ENCODE data around the gene AKR1D1. TPM values are rescaled to one million over a fixed set of nuclear protein-coding genes. Genes with fewer than 3 reads are reported as not detected.

The AKR1D1 gene
- total and polyA plus RNA-seq, 2 donors (not counting 1 experiment from before 2014, with no cell fraction given) = not detected

- Histone ChIP-seq H4K20me1 (ENCODE audit: control insufficient read depth, insufficient read depth, low read length, poor library complexity, severe bottlenecking) (no peaks in the 10 kb centered on the region), H3K36me3 (replicated peaks in 1 of 2; ENCODE audit: control extremely low read depth in 1 of 2, control insufficient read depth in 1 of 2, extremely low read depth in 1 of 2, insufficient read depth in 2 of 2, low read length in 1 of 2) (no peaks in the 10 kb centered on the region), H3K4me3 (ENCODE audit: control extremely low read depth in 1 of 5, extremely low read depth in 1 of 5, insufficient read depth in 1 of 5, low read depth in 2 of 5, low read length in 4 of 5) (no peak overlapping the region), H3K4me1 (ENCODE audit: control insufficient read depth in 2 of 2, insufficient read depth in 2 of 2, low read length in 2 of 2) (peaks cover 0 to 9% of the 10 kb centered on the region in 2 donors), H3K4me2 (replicated peaks; ENCODE audit: low read depth, low read length, poor library complexity, severe bottlenecking) (no peak overlapping the region), H3K27ac (ENCODE audit: low read length in 2 of 2) (no peak overlapping the region), H3K79me2 (ENCODE audit: control insufficient read depth, insufficient read depth, low read length) (no peaks in the 10 kb centered on the region), H2AFZ (ENCODE audit: insufficient read depth, low read depth, low read length, poor library complexity, severe bottlenecking) (no peak overlapping the region), H3K27me3 (replicated peaks in 1 of 4; ENCODE audit: control extremely low read depth in 1 of 4, control insufficient read depth in 3 of 4, insufficient read depth in 4 of 4, low read length in 3 of 4) (no peaks in the 10 kb centered on the region), H3K9me3 (ENCODE audit: control extremely low read depth in 1 of 3, control insufficient read depth in 2 of 3, insufficient read depth in 1 of 3, low read length in 2 of 3) (peaks cover 0 to 10% (median 0%) of the 10 kb centered on the region in 3 donors), H3K9ac (ENCODE audit: low read length) (no peak overlapping the region)
- H3K27me3 Mint-ChIP-seq = no peaks in the 10 kb centered on the region
- ATAC-seq (ENCODE audit: low read depth) (no peak), DNase-seq (no peak)
- intact Hi-C loops (cut with micrococcal nuclease) = no loop called here
- CTCF ChIA-PET = no interaction called here
- H3K4me3 Mint-ChIP-seq = no peak overlapping the region
- no peak overlapping the region for H3K27ac Mint-ChIP-seq
- 90% methylated on average over 3 of the region's 3 CpGs for WGBS (ENCODE audit: insufficient coverage)
- H3K9me3 Mint-ChIP-seq (ENCODE audit: insufficient read depth) = no peaks in the 10 kb centered on the region
- POLR2A ChIA-PET = no interaction called here
- TF ChIP-seq EZH2 (IDR thresholded peaks at IDR 0.05; ENCODE audit: borderline replicate concordance, insufficient read depth, low read depth, low read length, poor library complexity, severe bottlenecking) (no peak), CTCF (IDR thresholded peaks at IDR 0.05) (no peak)
- peaks cover 7% of the 10 kb centered on the region for H3K4me1 Mint-ChIP-seq
Measured at GRCh38 chr7:138129551-138130165, 53.4 kb downstream of the AKR1D1 start.

- H3K27me3 Mint-ChIP-seq = peaks cover 3% of the 10 kb centered on the region
- no peak overlapping the region for H3K4me2 ChIP-seq (replicated peaks; ENCODE audit: low read depth, low read length, poor library complexity, severe bottlenecking)
- WGBS (ENCODE audit: insufficient coverage) = no CpG with 5 or more reads among the region's 2 CpGs
- no peak overlapping the region for H3K27ac Mint-ChIP-seq
- DNase-seq (no peak), ATAC-seq (ENCODE audit: low read depth) (no peak)
- CTCF ChIA-PET = no interaction called here
- H3K9me3 Mint-ChIP-seq (ENCODE audit: insufficient read depth) = no peaks in the 10 kb centered on the region
- H4K20me1 ChIP-seq (ENCODE audit: control insufficient read depth, insufficient read depth, low read length, poor library complexity, severe bottlenecking) = no peaks in the 10 kb centered on the region
- no peaks in the 10 kb centered on the region for H3K9me3 ChIP-seq (ENCODE audit: control extremely low read depth in 1 of 3, control insufficient read depth in 2 of 3, insufficient read depth in 1 of 3, low read length in 2 of 3)
- H3K27me3 ChIP-seq (replicated peaks in 1 of 4; ENCODE audit: control extremely low read depth in 1 of 4, control insufficient read depth in 3 of 4, insufficient read depth in 4 of 4, low read length in 3 of 4) = no peaks in the 10 kb centered on the region
- no peak overlapping the region for H2AFZ ChIP-seq (ENCODE audit: insufficient read depth, low read depth, low read length, poor library complexity, severe bottlenecking)
- no peak overlapping the region for H3K27ac ChIP-seq (ENCODE audit: low read length in 2 of 2)
- no peak overlapping the region for H3K4me3 ChIP-seq (ENCODE audit: control extremely low read depth in 1 of 5, extremely low read depth in 1 of 5, insufficient read depth in 1 of 5, low read depth in 2 of 5, low read length in 4 of 5)
- POLR2A ChIA-PET = no interaction called here
- peaks cover 0 to 3% of the 10 kb centered on the region in 2 donors for H3K4me1 ChIP-seq (ENCODE audit: control insufficient read depth in 2 of 2, insufficient read depth in 2 of 2, low read length in 2 of 2)
- no peak for TF ChIP-seq CTCF (IDR thresholded peaks at IDR 0.05)
- TF ChIP-seq EZH2 (IDR thresholded peaks at IDR 0.05; ENCODE audit: borderline replicate concordance, insufficient read depth, low read depth, low read length, poor library complexity, severe bottlenecking) = no peak
- H3K79me2 ChIP-seq (ENCODE audit: control insufficient read depth, insufficient read depth, low read length) = no peaks in the 10 kb centered on the region
- intact Hi-C loops (cut with micrococcal nuclease) = no loop called here
- peaks cover 10% of the 10 kb centered on the region for H3K4me1 Mint-ChIP-seq
- H3K36me3 ChIP-seq (replicated peaks in 1 of 2; ENCODE audit: control extremely low read depth in 1 of 2, control insufficient read depth in 1 of 2, extremely low read depth in 1 of 2, insufficient read depth in 2 of 2, low read length in 1 of 2) = no peaks in the 10 kb centered on the region
- H3K4me3 Mint-ChIP-seq = no peak overlapping the region
- no peak overlapping the region for H3K9ac ChIP-seq (ENCODE audit: low read length)
Measured at GRCh38 chr7:138137423-138138171, 61.3 kb downstream of the AKR1D1 start.

Measured in B cell (primary cell).